ENCODE results near the gene HOXD10. TPM values are rescaled to one million over a fixed set of nuclear protein-coding genes. Genes with fewer than 3 reads are reported as not detected.

HOXD10 gene
- total RNA-seq, 2 experiments from 2014 or later: not detected

DNA sequence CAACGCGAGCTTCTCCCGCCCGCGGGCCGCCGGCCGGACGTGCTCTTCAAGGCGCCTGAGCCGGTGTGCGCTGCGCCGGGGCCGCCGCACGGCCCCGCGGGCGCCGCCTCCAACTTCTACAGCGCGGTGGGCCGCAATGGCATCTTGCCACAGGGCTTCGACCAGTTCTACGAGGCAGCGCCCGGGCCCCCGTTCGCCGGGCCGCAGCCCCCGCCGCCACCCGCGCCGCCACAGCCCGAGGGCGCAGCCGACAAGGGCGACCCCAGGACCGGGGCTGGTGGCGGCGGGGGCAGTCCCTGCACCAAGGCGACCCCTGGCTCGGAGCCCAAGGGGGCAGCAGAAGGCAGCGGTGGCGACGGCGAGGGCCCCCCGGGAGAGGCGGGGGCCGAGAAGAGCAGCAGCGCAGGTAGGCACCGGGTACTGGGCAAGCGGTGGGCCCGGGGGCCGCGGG is 8.8 kb upstream of the HOXD10 start:
- Histone ChIP-seq H3K9me2 (ENCODE audit: insufficient read depth, low read length) (no peaks in the 10 kb centered on the region), H4K20me1 (ENCODE audit: insufficient read depth, low read length) (no peaks in the 10 kb centered on the region), H2AFZ (ENCODE audit: low read length) (no peak overlapping the region), H3K4me2 (ENCODE audit: low read length) (no peak overlapping the region), H3K4me1 (ENCODE audit: insufficient read depth, low read length, poor library complexity, severe bottlenecking) (no peaks in the 10 kb centered on the region), H3K27ac (ENCODE audit: low read depth, low read length, poor library complexity, severe bottlenecking) (no peak overlapping the region), H3K4me3 (ENCODE audit: low read depth, low read length, poor library complexity, severe bottlenecking) (no peak overlapping the region), H3K36me3 (ENCODE audit: insufficient read depth, low read length) (no peaks in the 10 kb centered on the region), H3K9me3 (ENCODE audit: low read length) (no peaks in the 10 kb centered on the region), H3K79me2 (ENCODE audit: insufficient read depth, low read depth, low read length) (no peaks in the 10 kb centered on the region)
- ChIA-PET CTCF (ENCODE audit: unreplicated experiment) (no interaction called here), POLR2A (no interaction called here)
- intact Hi-C loops (cut with micrococcal nuclease; ENCODE audit: unreplicated experiment): no loop called here
- TF ChIP-seq EZH2phosphoT487 (IDR thresholded peaks at IDR 0.05; ENCODE audit: borderline replicate concordance, low read depth, low read length): no peak
- TF ChIP-seq, protein P1, sequence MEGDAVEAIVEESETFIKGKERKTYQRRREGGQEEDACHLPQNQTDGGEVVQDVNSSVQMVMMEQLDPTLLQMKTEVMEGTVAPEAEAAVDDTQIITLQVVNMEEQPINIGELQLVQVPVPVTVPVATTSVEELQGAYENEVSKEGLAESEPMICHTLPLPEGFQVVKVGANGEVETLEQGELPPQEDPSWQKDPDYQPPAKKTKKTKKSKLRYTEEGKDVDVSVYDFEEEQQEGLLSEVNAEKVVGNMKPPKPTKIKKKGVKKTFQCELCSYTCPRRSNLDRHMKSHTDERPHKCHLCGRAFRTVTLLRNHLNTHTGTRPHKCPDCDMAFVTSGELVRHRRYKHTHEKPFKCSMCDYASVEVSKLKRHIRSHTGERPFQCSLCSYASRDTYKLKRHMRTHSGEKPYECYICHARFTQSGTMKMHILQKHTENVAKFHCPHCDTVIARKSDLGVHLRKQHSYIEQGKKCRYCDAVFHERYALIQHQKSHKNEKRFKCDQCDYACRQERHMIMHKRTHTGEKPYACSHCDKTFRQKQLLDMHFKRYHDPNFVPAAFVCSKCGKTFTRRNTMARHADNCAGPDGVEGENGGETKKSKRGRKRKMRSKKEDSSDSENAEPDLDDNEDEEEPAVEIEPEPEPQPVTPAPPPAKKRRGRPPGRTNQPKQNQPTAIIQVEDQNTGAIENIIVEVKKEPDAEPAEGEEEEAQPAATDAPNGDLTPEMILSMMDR (conservative IDR thresholded peaks at IDR 0.05; ENCODE audit: low read length): no peak
- no peak for DNase-seq (ENCODE audit: low spot score)
- no TSS peak for BruUV-seq (replicated peaks)

DNA sequence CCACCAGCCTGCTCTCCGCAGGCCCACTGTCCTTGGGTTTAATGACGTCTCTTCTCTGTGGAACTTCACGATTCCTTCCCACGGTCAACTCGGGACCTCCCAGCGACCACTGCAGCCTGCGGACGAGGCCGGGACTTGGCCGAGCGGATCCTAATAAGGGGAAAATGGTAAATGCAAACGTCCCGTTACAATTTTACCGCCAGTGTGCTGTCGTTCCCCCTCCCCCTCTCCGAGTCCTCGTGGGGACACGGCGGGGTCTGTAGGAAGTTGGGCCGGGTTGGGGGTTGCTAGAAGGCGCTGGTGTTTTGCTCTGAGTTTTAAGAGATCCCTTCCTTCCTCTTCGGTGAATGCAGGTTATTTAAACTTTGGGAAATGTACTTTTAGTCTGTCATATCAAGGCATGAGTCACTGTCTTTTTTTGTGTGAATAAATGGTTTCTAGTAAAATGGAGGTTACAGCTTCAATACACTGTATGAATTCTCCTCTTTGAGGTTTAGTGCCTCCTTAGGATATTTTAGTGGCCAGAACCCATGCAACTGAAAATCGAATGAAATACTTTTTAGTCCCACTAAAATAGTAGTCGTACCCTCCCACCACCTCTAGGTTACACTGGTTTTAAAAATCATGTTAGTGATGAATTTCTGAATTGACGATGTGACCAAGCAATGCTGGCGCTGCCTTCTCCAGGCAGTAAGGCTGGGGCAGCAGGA is 7.2 kb upstream of the HOXD10 start:
- H3K4me2 ChIP-seq (ENCODE audit: low read length): no peak overlapping the region
- ChIA-PET POLR2A (no interaction called here), CTCF (ENCODE audit: unreplicated experiment) (interaction anchor here (0.5 kb wide), 1 partner anchor 12 kb away, joined by 3 read pairs; no protein-coding TSS in a partner anchor)
- H3K4me1 ChIP-seq (ENCODE audit: insufficient read depth, low read length, poor library complexity, severe bottlenecking): no peaks in the 10 kb centered on the region
- H3K36me3 ChIP-seq (ENCODE audit: insufficient read depth, low read length): no peaks in the 10 kb centered on the region
- H3K9me3 ChIP-seq (ENCODE audit: low read length): no peaks in the 10 kb centered on the region
- no peaks in the 10 kb centered on the region for H3K79me2 ChIP-seq (ENCODE audit: insufficient read depth, low read depth, low read length)
- no peak for TF ChIP-seq EZH2phosphoT487 (IDR thresholded peaks at IDR 0.05; ENCODE audit: borderline replicate concordance, low read depth, low read length)
- TF ChIP-seq, protein P1 (conservative IDR thresholded peaks at IDR 0.05; ENCODE audit: low read length): no peak
- H4K20me1 ChIP-seq (ENCODE audit: insufficient read depth, low read length): no peaks in the 10 kb centered on the region
- intact Hi-C loops (cut with micrococcal nuclease; ENCODE audit: unreplicated experiment): no loop called here
- H3K4me3 ChIP-seq (ENCODE audit: low read depth, low read length, poor library complexity, severe bottlenecking): no peak overlapping the region
- no TSS peak for BruUV-seq (replicated peaks)
- no peak overlapping the region for H2AFZ ChIP-seq (ENCODE audit: low read length)
- no peak for DNase-seq (ENCODE audit: low spot score)
- no peaks in the 10 kb centered on the region for H3K9me2 ChIP-seq (ENCODE audit: insufficient read depth, low read length)
- H3K27ac ChIP-seq (ENCODE audit: low read depth, low read length, poor library complexity, severe bottlenecking): no peak overlapping the region

DNA sequence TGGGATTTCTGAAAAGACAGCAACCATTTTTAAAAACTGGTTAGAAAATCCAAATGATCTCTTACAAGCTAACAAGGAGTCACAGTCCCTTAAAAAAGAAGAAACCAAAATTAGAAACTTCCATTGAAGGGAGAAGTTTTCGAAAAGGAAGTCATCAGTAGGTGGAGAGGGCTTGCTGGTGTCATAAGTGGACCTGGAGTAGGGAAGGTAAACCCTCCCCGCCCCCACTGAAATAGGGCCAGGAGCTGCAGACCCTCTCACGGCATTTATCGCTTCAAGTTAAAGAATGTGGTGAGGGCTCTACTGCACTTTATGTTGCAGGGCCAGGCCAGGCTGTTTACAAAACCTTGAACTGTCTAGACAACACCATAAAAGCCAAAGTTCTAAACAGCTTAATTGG is 6.6 kb upstream of the HOXD10 start:
- Histone ChIP-seq H3K36me3 (ENCODE audit: insufficient read depth, low read length) (no peaks in the 10 kb centered on the region), H3K79me2 (ENCODE audit: insufficient read depth, low read depth, low read length) (no peaks in the 10 kb centered on the region), H3K9me2 (ENCODE audit: insufficient read depth, low read length) (no peaks in the 10 kb centered on the region), H2AFZ (ENCODE audit: low read length) (no peak overlapping the region), H3K27ac (ENCODE audit: low read depth, low read length, poor library complexity, severe bottlenecking) (no peak overlapping the region), H3K4me2 (ENCODE audit: low read length) (no peak overlapping the region), H3K4me1 (ENCODE audit: insufficient read depth, low read length, poor library complexity, severe bottlenecking) (no peaks in the 10 kb centered on the region), H3K9me3 (ENCODE audit: low read length) (no peaks in the 10 kb centered on the region), H3K4me3 (ENCODE audit: low read depth, low read length, poor library complexity, severe bottlenecking) (no peak overlapping the region), H4K20me1 (ENCODE audit: insufficient read depth, low read length) (no peaks in the 10 kb centered on the region)
- ChIA-PET POLR2A (interaction anchor here (0.6 kb wide), 2 partner anchors 701 to 803 kb away, joined by 3 read pairs; no protein-coding TSS in a partner anchor), CTCF (ENCODE audit: unreplicated experiment) (no interaction called here)
- intact Hi-C loops (cut with micrococcal nuclease; ENCODE audit: unreplicated experiment): no loop called here
- DNase-seq (ENCODE audit: low spot score): no peak
- no TSS peak for BruUV-seq (replicated peaks)
- no peak for TF ChIP-seq EZH2phosphoT487 (IDR thresholded peaks at IDR 0.05; ENCODE audit: borderline replicate concordance, low read depth, low read length)
- TF ChIP-seq, protein P1 (conservative IDR thresholded peaks at IDR 0.05; ENCODE audit: low read length): no peak
